Inferior parietal cortex (tissue), 1 donor: ENCODE data around the gene FBXL16.
A peak's percentile ranks its signal among the peaks of the same experiment; 100 is the strongest.
"Not testable (repeated sequence)": the region's sequence is repeated elsewhere in the genome, so short reads cannot be mapped to it uniquely, and the experiment has no call there.

Experiments
- DNase-seq: peaks from one replicate; pipeline ENCODE4 v3.0.0-alpha.2; 2016; ENCODE audit errors: extremely low spot score

FBXL16 gene

GRCh38 chr16:723695-724094 is 18.1 kb upstream of the FBXL16 start:
- DNase-seq = no peak

DNA sequence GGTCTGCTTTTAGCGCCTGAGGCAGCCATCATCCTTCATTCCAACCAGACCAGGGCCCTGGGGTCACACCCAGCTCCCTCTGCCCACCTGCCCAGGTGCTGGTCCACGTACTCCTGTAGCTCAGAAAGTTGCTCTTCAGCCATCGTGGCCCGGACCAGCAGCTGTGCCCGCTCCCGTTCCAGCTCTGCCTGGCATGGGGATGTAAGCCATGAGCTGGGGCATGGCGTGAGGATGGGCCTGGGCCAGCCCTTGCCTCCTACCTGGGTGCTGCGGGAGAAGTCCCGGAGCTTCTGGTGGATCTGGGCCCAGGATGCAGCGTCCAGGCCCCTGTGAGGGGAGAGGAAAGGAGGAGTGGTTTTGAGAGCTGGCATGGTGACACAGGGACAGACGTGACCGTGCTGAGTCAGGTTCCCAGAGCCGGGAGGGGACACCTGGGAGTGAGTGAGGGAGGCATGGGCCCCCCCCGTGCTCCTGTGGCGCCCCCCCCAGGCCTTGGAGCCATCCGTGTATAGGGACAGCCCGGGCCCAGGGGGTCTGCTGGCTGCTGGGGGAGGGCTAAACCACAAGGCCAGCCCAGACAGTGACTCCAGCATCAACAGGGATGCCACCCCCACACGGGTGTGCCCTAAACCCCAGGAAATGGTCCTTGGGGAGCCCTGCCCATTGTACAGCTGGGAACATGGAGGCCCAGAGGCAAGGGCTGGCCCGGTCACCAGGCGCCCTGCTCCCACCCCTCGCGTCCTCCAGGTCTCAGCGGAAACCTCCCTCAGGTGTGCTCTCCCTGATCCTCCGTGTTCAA is 17.4 kb upstream of the FBXL16 start:
- DNase-seq = no peak

- peak; percentile 2 for DNase-seq
These were observed 16.4 kb upstream of the FBXL16 start for GRCh38 chr16:721765-722540.

DNA sequence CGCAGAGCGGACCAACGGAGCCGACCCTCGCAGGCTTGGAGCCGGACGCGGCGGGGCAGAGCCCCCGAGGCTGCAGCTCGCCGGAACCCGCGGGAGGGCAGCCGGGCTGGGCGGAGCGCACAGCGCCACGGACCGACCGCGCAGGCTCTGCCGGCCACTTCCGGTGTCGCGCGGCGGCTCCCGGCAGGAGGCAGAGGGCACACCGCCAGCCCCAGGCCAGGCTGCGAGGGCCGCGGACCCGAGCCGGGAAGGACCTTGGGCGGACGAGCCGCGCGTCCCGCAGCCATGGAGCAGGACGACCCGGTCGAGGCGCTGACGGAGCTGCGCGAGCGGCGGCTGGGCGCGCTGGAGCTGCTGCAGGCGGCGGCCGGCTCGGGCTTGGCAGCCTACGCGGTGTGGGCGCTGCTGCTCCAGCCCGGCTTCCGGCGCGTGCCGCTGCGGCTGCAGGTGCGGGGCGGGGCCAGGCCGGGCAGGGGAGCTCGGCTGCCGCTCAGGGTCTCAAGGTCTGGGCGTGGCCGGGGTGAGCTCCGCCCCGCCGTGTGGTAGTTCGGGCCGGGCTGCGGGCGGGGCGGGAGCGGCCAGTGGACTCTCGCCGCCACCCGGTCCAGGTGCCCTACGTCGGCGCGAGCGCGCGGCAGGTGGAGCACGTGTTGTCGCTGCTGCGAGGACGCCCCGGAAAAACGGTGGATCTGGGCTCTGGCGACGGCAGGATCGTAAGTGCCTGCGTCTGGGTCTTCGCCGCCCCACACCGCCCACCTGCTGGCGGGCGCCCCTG is 15.6 kb upstream of the FBXL16 start, which contains the start of gene ANTKMT:
Gene ANTKMT (plus strand): TSS at position 157 of the 775 bp plus-strand sequence. CDS start 129 bp downstream, at position 286.
- peak; percentile 73 for DNase-seq

DNA sequence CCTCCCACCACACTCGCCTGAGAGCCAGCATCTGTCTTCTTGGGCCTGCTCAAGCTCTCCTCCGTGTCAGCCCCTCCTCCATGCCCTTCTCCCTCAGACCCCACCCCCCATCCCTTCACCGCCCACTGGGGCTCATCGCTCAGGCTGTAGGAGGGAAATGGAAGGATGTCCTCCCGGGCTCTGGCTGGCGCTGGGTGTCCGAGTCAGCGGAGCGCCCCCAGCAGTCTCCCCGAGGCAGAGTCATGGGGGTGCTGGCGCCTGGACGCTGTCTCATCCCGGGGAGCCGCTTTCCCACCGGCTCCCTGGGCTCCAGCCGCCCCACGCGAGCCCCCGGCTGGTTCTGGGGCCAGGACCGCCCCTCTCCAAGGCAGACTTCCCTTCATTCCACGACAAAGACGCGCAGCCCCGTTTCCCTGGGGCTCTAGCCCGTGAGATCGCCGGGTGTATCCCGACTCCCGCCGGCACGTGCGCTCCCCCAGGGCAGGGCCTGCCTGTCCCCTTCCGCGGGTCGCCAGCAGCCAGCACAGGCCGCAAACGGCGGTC is 14.9 kb upstream of the FBXL16 start:
- no peak for DNase-seq

DNA sequence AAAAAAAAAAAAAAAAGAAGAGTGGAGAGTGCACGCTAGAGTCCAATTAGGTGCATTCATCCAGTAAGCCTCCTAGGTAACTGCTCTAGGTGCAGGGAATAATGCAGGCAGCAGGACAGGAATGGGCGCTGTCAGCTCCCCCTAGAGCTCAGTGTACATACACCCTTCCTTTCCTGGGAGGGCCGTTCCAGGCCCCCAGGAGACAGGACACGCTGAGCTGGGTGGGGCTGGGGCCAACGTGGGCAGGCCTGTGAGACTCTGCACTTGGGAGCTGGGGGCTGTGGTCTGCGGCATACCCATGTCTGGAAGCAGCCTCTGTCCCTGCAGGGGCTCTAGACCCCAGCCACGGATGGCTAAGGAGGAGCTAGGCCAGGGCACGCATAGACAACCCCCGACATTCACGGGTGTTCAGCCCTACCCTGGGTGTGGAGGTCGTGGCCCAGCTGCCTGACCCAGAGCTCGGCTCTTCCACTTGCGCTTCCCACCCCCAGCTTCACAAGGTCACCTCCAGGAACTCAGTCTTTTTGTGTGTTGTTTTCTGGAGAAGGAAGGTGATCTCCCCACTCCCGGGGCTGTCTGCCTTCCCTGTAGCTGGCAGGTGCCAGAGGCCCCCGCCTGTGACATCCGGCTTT is 14.3 kb upstream of the FBXL16 start:
- no peak for DNase-seq

GRCh38 chr16:718922-719321 is 13.3 kb upstream of the FBXL16 start:
- no peak for DNase-seq

DNA sequence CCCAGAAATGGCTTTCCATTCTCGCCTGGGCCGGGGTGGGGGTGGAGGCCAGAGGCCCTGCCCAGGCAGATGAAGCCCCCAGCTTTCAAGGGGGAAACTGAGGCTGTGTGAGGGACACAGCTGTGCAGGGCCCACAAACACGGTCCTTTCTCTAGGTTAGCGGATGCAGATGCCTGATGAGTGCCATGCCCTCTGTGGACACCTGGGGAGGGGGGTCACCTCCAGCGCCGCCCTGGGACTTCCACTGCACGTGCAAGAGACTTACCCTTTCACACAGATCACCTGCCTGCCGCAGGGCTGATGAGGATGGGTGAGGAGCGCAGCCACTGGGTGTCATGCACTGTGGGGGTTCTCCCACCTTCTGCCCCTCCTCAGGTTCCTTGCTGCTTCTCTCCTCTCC is 12.8 kb upstream of the FBXL16 start:
- DNase-seq = no peak

- no peak for DNase-seq
These were observed 12.0 kb upstream of the FBXL16 start for GRCh38 chr16:717450-718245.

- no peak for DNase-seq
These were observed 11.2 kb upstream of the FBXL16 start for GRCh38 chr16:716768-717325.

DNA sequence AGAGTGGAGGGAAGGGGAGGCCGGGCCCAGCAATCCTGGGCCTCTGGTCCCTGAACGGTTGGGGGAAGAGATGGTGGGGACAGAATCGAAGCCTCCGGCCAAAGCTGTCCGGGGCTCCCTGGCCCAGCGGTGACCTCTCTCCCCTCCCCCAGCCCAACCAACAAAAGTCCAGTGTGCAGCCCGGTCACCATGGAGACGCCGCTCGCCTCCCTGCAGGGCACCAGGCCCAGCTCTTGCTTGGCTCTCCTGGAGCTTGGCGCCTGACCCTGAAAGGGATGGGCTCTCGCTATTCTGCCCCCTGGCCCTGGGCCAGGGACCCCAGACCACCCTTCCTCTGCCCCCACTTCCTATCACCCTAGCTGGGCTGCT is 10.6 kb upstream of the FBXL16 start:
- peak; percentile 65 for DNase-seq

GRCh38 chr16:715477-716199 is 10.0 kb upstream of the FBXL16 start:
- DNase-seq = no peak

DNA sequence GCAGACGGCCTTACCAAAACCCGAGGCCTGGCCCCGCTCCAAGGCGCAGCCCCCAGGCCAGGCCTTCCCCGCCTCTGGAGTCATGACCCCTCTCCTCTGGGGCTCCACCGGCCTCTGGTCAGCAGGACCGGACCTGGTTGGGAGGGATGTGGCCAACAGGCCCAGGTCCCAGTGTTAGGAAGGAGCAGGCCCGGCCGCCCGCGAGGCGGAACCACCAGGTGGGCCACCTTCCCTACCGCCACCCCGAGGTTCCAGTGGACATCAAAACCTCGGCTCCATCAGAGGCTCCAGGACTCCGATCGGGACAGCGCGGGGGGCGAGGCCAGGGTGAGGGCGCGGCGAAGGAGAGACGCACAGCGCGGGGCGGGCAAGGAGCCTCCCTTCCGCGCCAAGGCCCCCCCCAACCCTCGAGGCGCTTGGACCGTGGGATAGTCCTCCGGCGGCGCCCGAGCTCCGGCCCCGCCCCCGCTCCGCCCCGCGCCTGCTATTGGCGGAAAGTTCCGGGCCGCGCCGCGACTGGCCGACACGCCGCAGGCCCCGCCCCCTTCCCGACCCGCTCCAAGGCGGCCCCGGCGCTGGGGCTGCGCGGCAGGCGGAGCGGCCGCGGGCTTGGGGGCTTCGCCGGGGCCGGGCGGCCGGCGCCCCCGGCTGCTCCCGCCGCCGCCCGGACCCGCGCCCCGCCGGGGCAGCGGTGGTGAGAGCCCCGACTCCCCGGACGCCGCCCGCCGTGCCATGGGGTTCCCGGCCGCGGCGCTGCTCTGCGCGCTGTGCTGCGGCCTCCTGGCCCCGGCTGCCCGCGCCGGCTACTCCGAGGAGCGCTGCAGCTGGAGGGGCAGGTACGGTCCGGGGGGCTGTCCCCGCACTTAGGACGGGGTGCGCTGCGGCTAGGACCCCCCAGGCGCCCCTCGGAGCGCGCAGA is 9.2 kb upstream of the FBXL16 start, which contains the start of gene METRN:
Gene METRN (plus strand): TSS at position 561 of the 919 bp plus-strand sequence. CDS start 172 bp downstream, at position 733.
- peak; percentile 81 for DNase-seq

- DNase-seq = no peak
These were observed 8.5 kb upstream of the FBXL16 start for GRCh38 chr16:714079-714478.

- DNase-seq = not testable (repeated sequence)
These were observed 7.2 kb upstream of the FBXL16 start for GRCh38 chr16:712740-713250.

DNA sequence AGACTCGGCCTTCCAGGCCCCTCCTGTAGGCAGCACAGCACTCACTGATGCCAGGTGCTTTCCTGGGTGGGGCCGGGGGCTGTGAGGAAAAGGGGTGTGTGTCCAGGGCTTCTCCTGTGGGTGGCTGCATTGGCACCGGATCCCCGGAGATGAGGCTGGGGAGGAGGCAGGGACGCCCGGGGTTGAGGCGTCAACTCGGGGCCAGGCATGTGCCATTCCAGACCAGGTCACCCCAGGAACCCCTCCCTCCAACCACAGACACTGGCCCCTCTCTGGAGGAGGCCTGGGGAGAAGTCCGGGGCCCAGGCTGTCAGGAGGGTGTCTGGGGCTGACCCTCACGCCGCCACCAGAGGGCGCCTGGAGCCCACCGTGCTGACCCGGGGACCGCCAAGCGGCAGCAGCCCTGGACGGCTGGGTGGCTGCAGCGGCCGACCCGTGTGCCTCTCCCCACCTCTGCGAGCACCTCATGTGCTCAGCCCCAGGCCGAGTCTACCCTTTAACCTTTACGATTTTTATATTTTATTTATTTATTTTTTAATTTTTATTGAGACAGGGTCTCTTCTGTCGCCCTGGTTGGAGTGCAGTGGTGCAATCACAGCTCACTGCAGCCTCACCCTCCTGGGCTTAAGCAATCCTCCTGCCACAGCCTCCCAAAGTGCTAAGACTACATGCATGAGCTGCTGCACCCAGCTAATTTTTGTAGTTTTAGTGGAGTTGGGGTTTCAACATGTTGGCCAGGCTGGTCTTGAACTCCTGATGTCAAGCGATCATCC is 6.1 kb upstream of the FBXL16 start:
- peak; percentile 73 for DNase-seq

GRCh38 chr16:711084-711483 is 5.5 kb upstream of the FBXL16 start:
- no peak for DNase-seq
